ENCODE data around the gene HTR3E. TPM values are rescaled to one million over a fixed set of nuclear protein-coding genes. Genes with fewer than 3 reads are reported as not detected.

The HTR3E gene
- total RNA-seq, 1 experiment from 2014 or later = not detected

DNA sequence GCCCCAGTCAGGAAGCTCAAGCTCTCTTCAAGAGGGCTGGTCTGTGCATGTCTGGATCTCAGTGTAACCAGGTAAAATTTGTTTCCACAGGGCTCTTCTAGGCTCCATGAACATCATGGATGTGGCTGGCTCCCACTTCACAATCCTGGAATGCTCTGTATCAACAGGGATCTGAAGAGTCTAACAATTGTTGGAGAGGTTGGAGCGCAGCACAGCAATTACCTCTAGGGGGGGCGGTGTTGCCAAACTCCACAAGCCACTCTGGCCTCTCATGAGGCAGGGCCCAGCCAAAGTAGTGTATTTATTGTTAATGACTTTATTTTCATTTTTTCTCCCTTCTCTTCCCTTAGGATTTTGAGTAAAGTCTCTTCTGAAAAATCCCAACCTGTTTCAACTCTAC, 32.1 kb downstream of the HTR3E start:
- Histone ChIP-seq H3K9me3 (ENCODE audit: control insufficient read depth, low read depth, low read length) (no peaks in the 10 kb centered on the region), H3K79me2 (ENCODE audit: insufficient read depth, low read length) (no peaks in the 10 kb centered on the region), H2BK15ac (ENCODE audit: low read depth, low read length) (no peak overlapping the region), H4K91ac (ENCODE audit: insufficient read length, low read depth, low read length) (no peak overlapping the region), H3K4me2 (ENCODE audit: insufficient read depth, insufficient read length, low read length) (no peak overlapping the region), H4K20me1 (ENCODE audit: control insufficient read depth, insufficient read depth, insufficient read length) (no peaks in the 10 kb centered on the region), H2BK120ac (ENCODE audit: low read depth, low read length, poor library complexity, severe bottlenecking) (no peak overlapping the region), H3K14ac (ENCODE audit: insufficient read depth, low read length) (no peak overlapping the region), H3K27ac (ENCODE audit: insufficient read length, low read depth, low read length) (no peak overlapping the region), H3K79me1 (ENCODE audit: insufficient read depth, low read depth, low read length, poor library complexity, severe bottlenecking) (no peaks in the 10 kb centered on the region), H3K23me2 (ENCODE audit: insufficient read length, low read depth, low read length, poor library complexity, severe bottlenecking) (peaks cover under 1% of the 10 kb centered on the region), H2AFZ (ENCODE audit: low read length) (peak overlapping the region; percentile 96), H4K5ac (ENCODE audit: insufficient read length, low read depth, low read length) (no peak overlapping the region), H3K18ac (ENCODE audit: insufficient read length, low read depth, low read length) (no peak overlapping the region), H3K56ac (ENCODE audit: insufficient read length, low read depth, low read length) (no peak overlapping the region), H3K27me3 (ENCODE audit: insufficient read depth, low read length) (no peaks in the 10 kb centered on the region), H3K23ac (ENCODE audit: insufficient read length, low read depth, low read length) (no peak overlapping the region), H2BK12ac (ENCODE audit: insufficient read length, low read depth, low read length) (no peak overlapping the region), H2BK5ac (ENCODE audit: insufficient read length, low read length) (no peak overlapping the region), H3K9ac (ENCODE audit: extremely low read depth, insufficient read length, low read length) (no peak overlapping the region), H2BK20ac (ENCODE audit: low read depth, low read length, poor library complexity, severe bottlenecking) (no peak overlapping the region), H2AK5ac (ENCODE audit: insufficient read length, low read length) (no peak overlapping the region), H4K8ac (replicated peaks; ENCODE audit: insufficient read length, low read depth, low read length) (no peak overlapping the region), H3K4ac (ENCODE audit: low read depth, low read length) (no peak overlapping the region), H3K4me1 (ENCODE audit: insufficient read depth, low read length) (no peaks in the 10 kb centered on the region; the same call in 1 of the 2 replicates), H3T11ph (ENCODE audit: low read length) (no peak overlapping the region)
- peak overlapping the region in 1 of 3 experiments; percentile 84; a peak in 2 of 7 replicates for H3K27ac Mint-ChIP-seq
- H3K9me3 Mint-ChIP-seq = no peaks in the 10 kb centered on the region
- peak; percentile 70 for DNase-seq
- WGBS (ENCODE audit: extremely low coverage, insufficient read length, low lambda C conversion rate) = no CpG with 5 or more reads among the region's 2 CpGs
- H3K4me1 Mint-ChIP-seq = peaks cover 7 to 13% of the 10 kb centered on the region in 2 experiments
- no peak overlapping the region for H3K4me3 Mint-ChIP-seq
- no peaks in the 10 kb centered on the region for H3K36me3 Mint-ChIP-seq (ENCODE audit: insufficient read depth in 1 of 3, low read depth in 3 of 3)
- H3K27me3 Mint-ChIP-seq (ENCODE audit: low read depth) = no peaks in the 10 kb centered on the region; the same call in 1 of the 2 replicates
- TF ChIP-seq, protein P1, sequence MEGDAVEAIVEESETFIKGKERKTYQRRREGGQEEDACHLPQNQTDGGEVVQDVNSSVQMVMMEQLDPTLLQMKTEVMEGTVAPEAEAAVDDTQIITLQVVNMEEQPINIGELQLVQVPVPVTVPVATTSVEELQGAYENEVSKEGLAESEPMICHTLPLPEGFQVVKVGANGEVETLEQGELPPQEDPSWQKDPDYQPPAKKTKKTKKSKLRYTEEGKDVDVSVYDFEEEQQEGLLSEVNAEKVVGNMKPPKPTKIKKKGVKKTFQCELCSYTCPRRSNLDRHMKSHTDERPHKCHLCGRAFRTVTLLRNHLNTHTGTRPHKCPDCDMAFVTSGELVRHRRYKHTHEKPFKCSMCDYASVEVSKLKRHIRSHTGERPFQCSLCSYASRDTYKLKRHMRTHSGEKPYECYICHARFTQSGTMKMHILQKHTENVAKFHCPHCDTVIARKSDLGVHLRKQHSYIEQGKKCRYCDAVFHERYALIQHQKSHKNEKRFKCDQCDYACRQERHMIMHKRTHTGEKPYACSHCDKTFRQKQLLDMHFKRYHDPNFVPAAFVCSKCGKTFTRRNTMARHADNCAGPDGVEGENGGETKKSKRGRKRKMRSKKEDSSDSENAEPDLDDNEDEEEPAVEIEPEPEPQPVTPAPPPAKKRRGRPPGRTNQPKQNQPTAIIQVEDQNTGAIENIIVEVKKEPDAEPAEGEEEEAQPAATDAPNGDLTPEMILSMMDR (conservative IDR thresholded peaks at IDR 0.05) = peak; percentile 75
